Measurements from ENCODE around the gene FOXO1.

Gene FOXO1

GRCh38 chr13:40539576-40540327 lies 126.7 kb downstream of the FOXO1 start:
- DNase-seq = no peak

GRCh38 chr13:40537146-40537895 lies 129.1 kb downstream of the FOXO1 start:
- no peak for DNase-seq

- no peak for DNase-seq
Observed at GRCh38 chr13:40536443-40537113, 129.9 kb downstream of the FOXO1 start.

DNA sequence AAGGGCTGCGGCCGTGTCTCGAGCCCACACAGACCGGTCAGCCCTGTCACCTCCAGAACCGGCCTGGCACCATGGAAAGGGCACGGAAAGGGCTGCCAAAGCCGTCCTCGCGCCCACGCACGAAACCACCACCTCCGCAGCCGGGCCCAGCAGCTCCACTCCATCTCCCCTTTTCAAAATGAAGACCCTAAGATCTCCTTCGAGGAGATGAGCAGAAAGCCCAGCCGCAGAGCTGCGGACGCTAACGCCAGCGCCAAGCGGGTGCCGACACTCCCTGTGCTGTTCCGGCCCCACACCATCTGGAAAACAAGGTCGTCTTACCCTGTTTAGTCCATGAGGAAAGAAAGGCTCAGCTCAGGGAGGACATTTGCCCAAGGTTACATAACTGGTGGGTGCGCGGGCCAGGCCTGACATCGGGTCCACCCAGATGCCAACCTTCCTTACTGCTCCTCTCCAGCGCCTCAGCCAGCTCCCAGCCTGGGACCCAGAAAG lies 131.1 kb downstream of the FOXO1 start:
- DNase-seq = no peak

GRCh38 chr13:40534456-40534855 lies 132.0 kb downstream of the FOXO1 start:
- DNase-seq = no peak

DNA sequence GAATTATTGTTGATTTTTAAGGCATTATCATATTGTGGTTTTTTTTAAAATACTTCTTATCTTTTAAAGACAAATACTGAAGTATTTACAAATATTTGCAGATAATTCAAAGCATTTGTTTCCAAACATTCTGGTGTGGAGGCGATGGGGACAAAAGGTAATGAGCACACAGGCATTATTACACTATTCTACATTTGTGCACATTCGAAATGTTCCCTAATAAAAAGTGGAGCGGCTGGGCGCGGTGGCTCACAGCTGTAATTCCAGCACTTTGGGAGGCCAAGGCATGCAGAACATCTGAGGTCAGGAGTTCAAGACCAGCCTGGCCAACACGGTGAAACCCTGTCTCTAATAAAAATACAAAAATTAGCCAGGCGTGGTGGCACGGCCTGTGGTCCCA lies 133.4 kb downstream of the FOXO1 start:
- DNase-seq = no peak

GRCh38 chr13:40530961-40531360 lies 135.5 kb downstream of the FOXO1 start:
- DNase-seq = no peak

DNA sequence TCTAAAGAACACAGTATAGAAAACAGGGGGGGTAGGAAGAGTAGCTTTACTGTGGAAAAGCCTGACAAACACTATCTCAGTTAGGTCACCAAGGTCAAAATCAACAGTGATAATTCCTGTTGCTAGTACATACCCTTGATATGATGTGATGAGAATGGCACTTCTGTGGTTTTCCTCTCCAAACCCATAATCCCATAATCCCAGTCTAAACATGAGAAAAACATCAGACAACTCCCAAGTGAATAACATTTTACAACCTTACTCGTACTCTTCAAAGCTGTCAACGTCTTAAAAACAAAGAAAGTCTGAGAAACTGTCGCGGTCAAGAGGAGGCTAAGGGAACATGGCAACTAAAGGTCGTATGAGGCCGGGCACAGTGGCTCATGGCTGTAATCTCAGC lies 137.6 kb downstream of the FOXO1 start:
- no peak for DNase-seq

DNA sequence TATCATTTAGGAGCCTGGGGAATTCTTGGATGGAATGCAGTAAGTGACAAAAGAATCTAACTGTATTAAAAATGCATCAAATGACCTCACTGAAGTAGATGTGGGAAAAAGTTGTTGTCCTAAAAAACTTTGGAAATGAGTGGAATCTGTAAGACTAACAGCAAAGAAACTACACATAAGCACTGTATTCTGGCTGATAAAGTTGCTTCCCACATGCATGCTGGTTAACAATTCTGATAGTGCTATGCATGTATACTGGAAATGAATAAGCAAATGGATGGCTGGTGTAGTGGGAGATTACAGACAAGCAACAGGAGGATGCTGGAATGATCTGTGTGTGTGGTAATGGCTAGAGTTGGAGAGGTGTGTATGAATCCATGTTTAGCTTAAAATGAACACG lies 138.5 kb downstream of the FOXO1 start:
- DNase-seq = no peak

DNA sequence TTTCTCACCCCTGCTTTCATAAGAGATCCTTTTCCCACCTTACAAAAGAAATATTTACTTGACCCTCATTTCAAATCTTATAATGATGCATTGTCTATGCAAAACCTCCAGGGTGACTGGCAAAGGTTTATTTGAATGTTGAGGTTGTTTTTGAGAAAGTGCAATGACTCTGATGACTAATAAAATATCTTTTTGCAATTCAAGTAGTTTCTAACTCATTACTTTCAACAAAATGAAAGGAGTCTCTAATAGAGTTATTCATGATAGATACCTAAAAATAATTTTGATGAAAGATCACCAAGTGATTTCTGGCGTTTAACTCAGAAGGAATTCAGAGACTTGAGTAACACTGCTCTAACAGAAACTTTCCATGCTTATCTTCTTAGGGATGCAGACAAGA lies 144.2 kb downstream of the FOXO1 start:
- DNase-seq = no peak

- no peak for DNase-seq
Observed at GRCh38 chr13:40520916-40521315, 145.5 kb downstream of the FOXO1 start.

DNA sequence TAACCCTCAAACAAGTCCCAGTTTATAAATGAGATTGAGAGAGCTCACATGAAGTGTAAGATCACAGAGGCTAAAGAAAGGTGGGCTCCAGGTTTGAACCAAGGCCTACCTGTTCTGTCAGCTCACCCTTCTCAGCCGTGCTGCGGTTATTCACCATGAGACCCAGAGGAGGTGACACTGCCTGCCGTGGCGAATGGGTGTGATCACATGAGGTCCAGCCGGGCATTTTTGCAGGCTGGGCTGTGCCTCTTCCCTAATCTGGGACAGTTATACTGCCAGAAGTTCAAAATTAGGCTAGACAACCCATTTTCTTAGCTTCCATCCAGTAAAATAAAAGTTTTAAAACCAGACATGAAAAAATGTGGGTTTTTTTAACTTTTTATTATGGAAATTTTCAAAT lies 146.8 kb downstream of the FOXO1 start:
- DNase-seq = no peak

DNA sequence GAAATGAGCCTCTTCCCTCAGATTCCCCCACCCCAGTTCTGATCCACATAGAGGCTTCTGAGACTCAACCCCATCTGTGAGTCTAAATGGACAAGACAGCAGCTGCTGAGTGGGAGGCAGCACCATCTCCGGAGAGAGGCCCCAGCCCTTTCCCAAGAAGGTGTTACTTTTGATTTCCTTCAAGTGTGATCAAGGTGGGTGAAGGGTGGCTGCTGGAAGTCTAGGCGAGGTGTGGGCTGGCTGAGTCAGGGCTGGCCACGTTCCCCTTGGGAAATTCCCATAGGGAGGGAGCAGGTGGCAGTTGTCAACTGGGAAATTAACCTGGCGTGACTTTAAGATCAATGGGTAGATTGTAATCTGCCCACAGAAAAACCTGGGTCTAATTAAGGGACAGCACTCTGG lies 148.0 kb downstream of the FOXO1 start:
- DNase-seq = no peak

DNA sequence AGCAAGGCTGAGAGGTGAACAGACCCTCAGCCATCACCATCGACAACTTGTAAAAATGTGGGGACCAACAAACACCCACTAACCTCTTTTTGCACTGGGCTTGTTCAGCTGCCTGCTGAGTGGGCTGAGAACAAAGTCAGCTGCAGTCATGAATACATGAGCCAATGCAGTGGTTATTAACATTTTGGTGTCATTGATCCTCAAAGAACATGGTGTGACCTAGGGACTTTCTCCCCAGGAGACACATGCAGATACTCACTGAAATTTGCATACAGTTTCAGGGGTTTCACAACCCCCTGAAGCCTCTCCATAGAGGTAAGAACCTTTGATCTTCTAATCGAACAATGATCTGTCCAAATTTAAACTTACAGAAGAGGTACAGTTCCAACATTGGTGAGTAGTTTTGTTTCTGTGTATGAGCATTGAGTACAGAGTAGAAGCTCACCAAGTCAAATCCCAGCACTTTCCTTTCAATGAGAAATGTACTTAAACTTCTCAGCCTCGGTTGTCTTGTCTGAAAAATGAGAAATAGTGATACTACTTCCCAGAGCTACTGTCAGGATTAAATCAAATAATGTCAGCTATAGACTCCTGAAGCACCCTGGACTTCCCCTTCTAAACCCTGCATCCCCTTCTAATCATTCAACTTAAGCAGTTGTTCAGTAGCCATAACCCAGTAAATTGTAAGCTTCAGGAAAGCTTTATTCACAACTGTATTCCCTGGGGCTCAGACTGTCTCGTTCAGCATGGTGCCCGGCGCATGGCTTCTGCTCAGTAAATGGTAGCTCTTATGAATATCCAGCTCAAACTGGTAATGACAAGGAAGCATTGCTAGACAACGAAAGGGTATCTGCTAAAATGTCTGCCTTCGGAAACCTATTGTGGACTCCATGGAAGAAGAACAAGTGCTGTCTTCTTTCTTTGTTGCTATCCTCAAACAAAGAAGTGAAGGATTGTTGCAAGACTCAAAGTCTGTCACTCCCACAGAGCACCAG lies 148.7 kb downstream of the FOXO1 start:
- DNase-seq = no peak

GRCh38 chr13:40515702-40516101 lies 150.7 kb downstream of the FOXO1 start:
- DNase-seq = no peak

DNA sequence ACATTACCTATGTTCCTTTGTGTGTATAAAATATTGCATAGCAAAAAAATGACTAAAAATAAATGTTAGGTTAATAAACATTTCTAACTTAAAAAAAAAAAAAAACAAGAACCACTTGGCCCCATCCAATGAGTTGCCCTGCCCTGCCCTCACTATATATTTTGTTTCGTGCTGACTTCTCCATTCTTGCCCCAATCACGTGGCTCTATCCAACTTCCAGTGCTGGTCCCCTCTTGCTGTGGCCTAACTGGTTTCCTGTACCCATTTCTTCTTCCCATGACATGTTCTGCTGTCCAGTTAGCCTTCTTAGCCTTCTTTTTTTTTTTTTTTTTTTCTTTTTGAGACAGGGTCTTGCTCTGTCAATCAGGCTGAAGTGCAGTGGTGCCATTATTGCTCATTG lies 151.6 kb downstream of the FOXO1 start:
- no peak for DNase-seq

DNA sequence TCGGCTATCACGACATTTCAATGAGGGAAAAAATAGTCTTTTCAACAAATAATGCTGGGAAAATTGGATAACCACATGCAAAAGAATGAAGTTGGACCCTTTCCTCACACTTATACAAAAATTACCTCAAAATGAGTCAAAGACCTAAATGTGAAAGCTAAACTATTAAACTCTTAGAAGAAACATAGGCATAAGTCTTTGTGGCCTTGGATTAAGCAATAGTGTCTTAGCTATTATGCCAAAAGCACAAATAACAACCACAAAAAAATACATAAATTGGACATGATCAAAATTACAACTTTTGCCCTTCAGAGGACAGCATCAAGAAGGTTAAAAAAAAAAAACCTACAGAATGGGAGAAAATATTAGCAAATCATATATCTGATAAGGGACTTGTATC lies 156.6 kb downstream of the FOXO1 start:
- no peak for DNase-seq

GRCh38 chr13:40508767-40509342 lies 157.6 kb downstream of the FOXO1 start:
- DNase-seq = no peak

- no peak for DNase-seq
Observed at GRCh38 chr13:40508127-40508526, 158.3 kb downstream of the FOXO1 start.

- DNase-seq = no peak
Observed at GRCh38 chr13:40506592-40507446, 159.6 kb downstream of the FOXO1 start.
